ENCODE data around the gene MIPOL1. TPM values are rescaled to one million over a fixed set of nuclear protein-coding genes. Genes with fewer than 3 reads are reported as not detected.

MIPOL1 gene
- total RNA-seq, 1 experiment from 2014 or later = 15.4 TPM

DNA sequence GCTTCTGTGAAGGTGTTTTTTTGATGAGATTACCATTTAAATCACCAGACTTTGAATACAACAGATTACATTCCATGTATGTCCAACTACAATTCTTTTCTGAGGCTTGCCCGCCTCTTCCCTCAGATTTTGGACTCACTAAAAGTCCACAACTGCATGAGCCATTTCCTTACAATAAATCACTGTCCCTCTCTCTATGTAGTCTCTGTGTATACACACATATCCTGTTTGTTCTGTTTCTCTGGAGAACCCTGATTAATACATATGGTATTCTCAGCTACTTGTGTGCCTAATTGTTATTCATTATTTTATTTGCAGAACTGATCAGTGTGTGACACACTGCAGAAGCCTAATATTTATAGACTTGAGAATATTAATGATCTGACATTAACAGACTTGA, 2.4 kb upstream of the MIPOL1 start (continued):
- TF ChIP-seq ZBTB33 (IDR thresholded peaks at IDR 0.05; ENCODE audit: extremely low read depth, insufficient replicate concordance, low read length) (no peak), CBX3 (IDR thresholded peaks at IDR 0.05; ENCODE audit: low read depth) (no peak), EGR1 (IDR thresholded peaks at IDR 0.05; ENCODE audit: low read depth) (no peak), ZNF274 (IDR thresholded peaks at IDR 0.05; ENCODE audit: low read depth, low read length) (no peak), RAD21 (IDR thresholded peaks at IDR 0.05; ENCODE audit: low read depth) (no peak), SRF (IDR thresholded peaks at IDR 0.05; ENCODE audit: low read depth) (no peak), REST (IDR thresholded peaks at IDR 0.05; ENCODE audit: low read depth) (no peak)
- TF ChIP-seq, protein P1, sequence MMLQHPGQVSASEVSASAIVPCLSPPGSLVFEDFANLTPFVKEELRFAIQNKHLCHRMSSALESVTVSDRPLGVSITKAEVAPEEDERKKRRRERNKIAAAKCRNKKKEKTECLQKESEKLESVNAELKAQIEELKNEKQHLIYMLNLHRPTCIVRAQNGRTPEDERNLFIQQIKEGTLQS (IDR thresholded peaks at IDR 0.05) = no peak

All from HCT116 (cell line).